GM12872 (cell line): ENCODE results near the gene RGS7.

Experiments
- CTCF ChIP-seq: IDR thresholded peaks from 3 replicates; pipeline ENCODE4 v1.5.1; 2011; ENCODE audit warnings: low read depth, mild to moderate bottlenecking, low read length, moderate library complexity; ENCODE audit not compliant: insufficient read depth

The RGS7 gene

GRCh38 chr1:241356519-241357365 is at the start of gene RGS7:
Gene RGS7 (minus strand): TSS chr1:241357205.
- no peak for TF ChIP-seq CTCF

- no peak for TF ChIP-seq CTCF
These were observed 49.4 kb upstream of the RGS7 start for GRCh38 chr1:241406421-241406820.

- no peak for TF ChIP-seq CTCF
These were observed 44.2 kb upstream of the RGS7 start for GRCh38 chr1:241401156-241401555.

GRCh38 chr1:241396747-241397681 is 40.0 kb upstream of the RGS7 start:
- no peak for TF ChIP-seq CTCF

GRCh38 chr1:241391926-241392710 is 35.1 kb upstream of the RGS7 start:
- no peak for TF ChIP-seq CTCF

- no peak for TF ChIP-seq CTCF
These were observed 33.5 kb upstream of the RGS7 start for GRCh38 chr1:241390526-241390925.

- TF ChIP-seq CTCF, result no peak
These were observed 32.4 kb upstream of the RGS7 start for GRCh38 chr1:241389400-241389799.
